DMS153 treated with DMSO at 0.1 percent for 48 hours (cell line): ENCODE results near the gene MGMT.

Experiments used
- DNase-seq: peaks from one replicate; lab custom pipeline; 2025; ENCODE audit not compliant: unreplicated experiment; lab: John Stamatoyannopoulos, UW

The MGMT gene

GRCh38 chr10:129768437-129769355 is 301.7 kb downstream of the MGMT start:
- DNase-seq = no peak

DNA sequence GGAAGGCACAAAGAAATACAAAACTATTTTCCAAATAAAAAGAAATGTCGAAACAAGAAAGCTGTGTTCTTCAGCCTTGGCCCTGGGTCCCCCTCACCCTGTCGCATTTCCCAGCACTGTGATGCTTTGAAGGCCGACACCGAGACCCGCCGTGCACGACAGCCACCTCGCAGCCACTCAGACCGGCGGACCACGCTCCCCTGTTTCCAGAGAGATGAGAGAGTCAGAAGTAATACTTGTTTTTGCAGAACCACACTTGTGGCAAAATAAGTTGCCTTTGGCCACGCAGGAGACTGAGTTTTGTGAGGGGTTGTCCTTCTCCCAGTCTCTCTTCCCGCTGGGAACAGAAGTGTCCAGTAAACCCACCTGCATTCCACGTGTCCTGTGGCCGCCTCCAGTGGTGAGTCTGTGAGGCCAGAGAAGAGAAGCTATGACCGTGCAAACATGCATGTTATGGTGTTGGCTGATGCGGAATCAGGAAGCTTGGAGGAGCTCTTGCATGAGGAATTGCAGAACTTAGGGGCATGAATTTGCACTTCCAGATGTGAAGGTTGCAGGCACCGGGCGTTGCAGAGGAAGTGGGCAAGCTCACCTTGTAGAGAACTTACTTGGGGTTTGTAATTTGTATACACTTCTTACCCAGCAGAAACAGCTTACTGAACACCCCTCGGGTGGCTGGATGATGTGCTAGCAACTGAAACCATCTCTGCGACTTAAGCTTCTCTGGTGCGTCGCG is 302.5 kb downstream of the MGMT start:
- DNase-seq = no peak

GRCh38 chr10:129770286-129770685 is 303.2 kb downstream of the MGMT start:
- no peak for DNase-seq

GRCh38 chr10:129771024-129771423 is 304.0 kb downstream of the MGMT start:
- no peak for DNase-seq

- DNase-seq = no peak
Measured at GRCh38 chr10:129771576-129771975, 304.5 kb downstream of the MGMT start.

GRCh38 chr10:129771991-129772431 is 305.0 kb downstream of the MGMT start:
- DNase-seq = no peak

GRCh38 chr10:129772468-129773358 is 305.7 kb downstream of the MGMT start:
- DNase-seq = no peak

DNA sequence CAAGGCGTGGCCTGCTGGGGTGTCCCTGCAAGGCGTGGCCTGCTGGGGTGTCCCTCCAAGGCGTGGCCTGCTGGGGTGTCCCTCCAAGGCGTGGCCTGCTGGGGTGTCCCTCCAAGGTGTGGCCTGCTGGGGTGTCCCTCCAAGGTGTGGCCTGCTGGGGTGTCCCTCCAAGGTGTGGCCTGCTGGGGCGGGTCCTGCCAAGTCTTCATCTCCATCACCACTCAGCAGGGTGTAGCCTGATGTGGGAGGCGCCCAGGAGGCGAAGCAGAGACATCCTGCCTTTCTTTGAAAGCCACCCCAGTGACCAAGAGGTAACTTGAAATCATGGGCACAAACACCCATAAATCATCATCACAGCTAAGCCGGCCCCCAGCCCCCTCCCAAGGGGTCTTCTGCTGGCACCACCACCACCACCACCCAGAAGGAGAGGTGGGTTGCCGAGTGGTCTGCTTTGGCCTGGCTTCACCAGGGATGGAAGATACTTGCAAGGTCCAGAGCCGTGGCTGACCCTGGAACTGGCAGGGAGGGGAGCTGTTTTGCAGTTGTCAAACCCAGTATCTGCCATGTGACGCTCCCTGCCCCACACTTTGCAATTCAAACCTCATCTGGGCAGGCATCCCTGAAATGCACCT is 306.4 kb downstream of the MGMT start:
- no peak for DNase-seq

DNA sequence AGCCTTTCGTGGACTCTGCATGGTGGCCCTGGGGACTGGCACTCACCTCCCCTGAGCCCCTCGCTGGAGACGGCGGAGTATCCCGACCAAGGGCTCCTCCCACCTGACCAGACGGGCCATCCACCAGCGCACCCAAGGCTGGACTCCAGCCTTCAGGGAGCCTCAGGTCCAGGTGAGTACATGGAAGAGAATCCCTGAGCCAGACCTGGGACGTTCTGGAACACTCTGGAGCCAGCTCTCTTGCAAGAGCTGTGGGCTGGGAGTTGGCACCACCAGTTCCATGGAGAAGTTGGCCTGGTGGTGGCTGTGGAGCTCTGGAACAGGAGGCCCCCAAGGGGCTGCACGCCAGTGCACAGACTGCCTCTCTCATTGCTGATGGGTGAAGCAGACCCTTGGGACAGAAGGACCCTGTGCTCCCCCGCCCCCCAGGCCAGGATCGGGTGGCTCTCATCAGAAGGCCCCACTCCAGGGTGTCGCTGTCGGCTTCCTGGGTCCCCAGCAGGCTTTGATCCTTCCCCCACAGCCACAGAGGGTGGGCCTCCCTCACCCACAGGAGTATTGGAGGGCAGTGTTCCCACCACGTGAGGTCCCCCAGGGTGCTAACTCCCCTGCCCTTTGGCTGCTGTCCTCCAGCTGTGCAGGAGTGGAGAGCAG is 307.2 kb downstream of the MGMT start:
- DNase-seq = no peak

GRCh38 chr10:129774736-129775401 is 307.8 kb downstream of the MGMT start:
- no peak for DNase-seq

GRCh38 chr10:129775681-129776080 is 308.6 kb downstream of the MGMT start:
- no peak for DNase-seq

DNA sequence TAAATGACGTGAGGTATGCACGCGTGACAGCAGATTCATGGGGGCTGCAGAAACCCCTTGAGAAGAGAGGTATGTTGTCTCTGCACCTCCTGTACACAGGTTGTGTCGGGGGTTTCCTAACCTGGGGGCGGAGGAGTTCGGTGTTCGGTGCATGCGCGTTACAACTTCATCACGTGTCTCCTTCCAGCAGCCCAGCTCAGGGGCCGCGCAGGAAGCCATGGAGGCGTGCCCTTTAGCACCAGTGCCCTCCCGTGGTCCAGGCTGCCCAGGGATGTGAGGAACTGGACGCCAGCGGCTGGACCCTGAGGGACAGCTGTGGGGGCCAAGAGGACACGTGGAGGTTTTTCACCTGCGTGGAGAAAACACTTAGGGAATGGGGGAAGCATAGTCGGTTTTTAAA is 310.6 kb downstream of the MGMT start:
- no peak for DNase-seq

DNA sequence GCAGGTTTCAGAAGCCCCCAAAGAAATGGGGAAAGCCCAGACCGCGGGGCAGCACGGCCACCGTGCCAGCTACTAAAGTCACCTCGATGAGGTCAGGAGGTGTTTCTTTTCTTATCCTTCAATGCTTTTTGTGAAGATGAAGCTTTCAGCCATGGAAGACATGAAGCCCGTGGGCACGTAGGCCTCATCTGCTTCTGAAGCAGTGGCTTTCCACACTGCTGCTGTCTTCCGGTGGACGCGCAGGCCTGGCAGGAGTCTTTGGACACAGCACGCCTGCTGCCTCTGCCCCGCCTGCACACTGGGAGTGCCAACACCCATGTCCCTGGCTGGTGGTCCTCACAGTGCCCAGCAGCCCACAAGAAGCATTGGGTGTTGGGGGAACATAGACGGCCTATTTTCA is 311.5 kb downstream of the MGMT start:
- no peak for DNase-seq

GRCh38 chr10:129779126-129780111 is 312.4 kb downstream of the MGMT start:
- DNase-seq = no peak

GRCh38 chr10:129780198-129780597 is 313.2 kb downstream of the MGMT start:
- no peak for DNase-seq

DNA sequence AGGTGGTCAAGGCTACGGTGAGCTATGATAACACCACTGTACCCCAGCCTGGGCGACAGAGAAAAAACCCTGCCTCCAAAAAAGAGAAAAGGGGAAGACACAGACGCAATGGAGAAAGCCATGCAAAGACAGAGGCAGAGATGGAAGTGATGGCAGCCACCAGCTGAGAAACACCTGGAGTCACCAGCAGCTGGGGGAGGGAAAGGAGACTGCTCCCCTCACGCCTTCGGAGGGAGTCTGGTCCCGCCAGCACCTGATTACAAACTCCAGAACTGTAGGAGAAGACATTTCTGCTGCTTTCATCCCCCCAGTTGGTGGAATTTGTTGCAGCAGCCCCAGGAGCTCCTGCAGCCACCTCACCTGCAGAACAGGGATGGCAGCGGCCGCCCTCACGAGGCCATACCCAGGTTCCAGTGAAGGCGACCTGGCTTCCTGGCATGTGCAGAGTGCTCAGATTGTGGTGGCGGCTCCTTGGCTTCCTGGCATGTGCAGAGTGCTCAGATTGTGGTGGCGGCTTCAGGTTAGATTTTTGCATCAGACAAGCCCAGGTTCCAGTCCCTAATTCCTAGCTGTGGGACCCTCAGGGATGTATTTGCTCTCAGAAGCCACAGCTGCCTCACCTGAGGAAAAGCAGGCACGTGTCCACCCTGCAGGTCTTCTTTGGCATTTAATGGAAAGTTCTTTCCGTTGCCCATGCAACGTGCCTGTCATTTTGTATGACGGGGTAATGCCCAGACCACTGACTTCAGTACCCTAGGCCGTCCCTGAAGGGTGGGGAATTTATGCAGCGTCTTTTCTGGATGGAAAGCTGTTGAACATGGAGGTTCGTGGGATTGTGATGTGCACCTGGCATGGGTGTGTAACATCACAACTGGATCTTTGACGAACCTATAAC is 314.1 kb downstream of the MGMT start:
- no peak for DNase-seq

DNA sequence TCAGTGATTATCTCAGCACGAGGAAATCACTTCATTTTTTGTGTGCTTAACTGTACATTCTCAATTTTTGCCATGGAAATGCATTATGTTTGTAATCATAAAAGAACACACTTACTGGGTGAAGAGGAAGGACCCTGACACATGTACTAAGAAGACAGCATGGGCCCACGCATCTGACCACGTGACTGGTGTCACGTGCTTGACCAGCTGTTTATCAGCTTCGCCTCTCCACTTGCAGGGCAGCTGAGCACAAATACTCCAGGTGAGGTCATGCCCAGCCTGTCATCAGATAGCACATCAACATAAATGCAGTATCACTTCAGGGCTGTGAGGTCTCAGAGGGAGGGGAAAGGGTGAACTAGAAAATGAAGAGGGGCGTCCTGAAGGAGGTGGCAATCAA is 317.2 kb downstream of the MGMT start:
- DNase-seq = no peak
